ENCODE measurements around the gene GPR160.

GPR160 gene

DNA sequence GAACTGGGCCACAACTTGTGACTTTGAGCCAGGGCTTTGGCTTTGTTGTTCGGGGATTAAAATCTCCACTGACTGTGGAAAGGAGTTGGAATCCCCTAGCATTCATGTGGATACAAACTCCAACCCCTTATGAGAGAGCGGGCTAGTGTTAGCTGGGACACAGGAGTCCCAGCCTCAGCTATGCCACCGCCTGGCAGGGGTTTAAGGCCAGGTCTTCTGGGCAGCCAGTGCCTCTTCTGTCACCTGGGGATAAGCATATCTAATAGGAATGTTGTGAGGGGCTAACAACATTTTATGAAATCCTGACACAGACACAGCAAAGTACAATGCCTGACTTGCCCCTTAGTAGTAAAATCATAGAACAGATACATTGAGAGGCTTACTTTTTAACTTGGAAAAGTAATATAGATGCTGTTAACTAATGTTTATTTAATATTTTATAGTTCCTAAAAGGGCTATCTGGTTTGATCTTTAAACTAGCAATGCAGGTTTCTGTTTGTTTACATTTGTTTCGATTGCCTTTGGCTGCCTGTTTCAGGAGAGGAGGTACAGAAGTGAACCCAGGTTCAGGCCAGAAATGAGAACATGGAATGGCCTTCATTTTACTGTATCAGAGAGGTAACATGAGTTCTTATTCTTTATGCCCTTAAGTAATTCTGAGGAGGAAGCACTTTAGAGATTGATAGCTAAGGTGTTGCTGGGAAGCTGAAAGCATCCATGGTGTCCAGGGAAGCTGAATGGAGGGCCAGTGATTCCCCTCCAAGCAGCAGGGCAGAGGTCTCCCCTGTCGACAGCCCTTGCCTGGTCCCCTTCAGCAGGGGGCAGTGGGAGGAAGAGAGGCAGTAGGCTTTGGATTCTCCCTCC, 8.7 kb downstream of the GPR160 start:
- no peaks in the 10 kb centered on the region for H3K36me3 Mint-ChIP-seq (ENCODE audit: low read depth)
- no peak overlapping the region for H3K4me3 Mint-ChIP-seq
- no peak for DNase-seq
- no peaks in the 10 kb centered on the region for H3K9me3 Mint-ChIP-seq
- H3K27me3 Mint-ChIP-seq, result no peaks in the 10 kb centered on the region
- H3K27ac Mint-ChIP-seq, result no peak overlapping the region
- H3K4me1 Mint-ChIP-seq (ENCODE audit: low read depth), result peaks cover 16% of the 10 kb centered on the region

DNA sequence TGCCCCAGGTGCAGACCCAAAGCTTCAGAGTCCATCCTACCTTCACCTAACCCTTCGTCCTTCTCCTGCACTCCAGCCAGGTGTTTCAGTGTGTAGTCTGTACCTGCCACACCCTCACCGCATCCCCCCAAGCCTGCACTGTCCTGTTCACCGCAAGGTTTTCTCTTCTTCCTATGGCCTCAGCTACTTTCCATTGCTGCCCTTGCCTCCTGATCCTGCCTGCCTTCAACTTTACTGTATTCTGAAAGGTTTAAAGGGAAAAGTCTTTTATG, 9.3 kb downstream of the GPR160 start:
- Mint-ChIP-seq H3K36me3 (ENCODE audit: low read depth) (no peaks in the 10 kb centered on the region), H3K9me3 (no peaks in the 10 kb centered on the region), H3K4me1 (ENCODE audit: low read depth) (peaks cover 16% of the 10 kb centered on the region), H3K4me3 (no peak overlapping the region), H3K27ac (no peak overlapping the region), H3K27me3 (no peaks in the 10 kb centered on the region)
- DNase-seq, result no peak

DNA sequence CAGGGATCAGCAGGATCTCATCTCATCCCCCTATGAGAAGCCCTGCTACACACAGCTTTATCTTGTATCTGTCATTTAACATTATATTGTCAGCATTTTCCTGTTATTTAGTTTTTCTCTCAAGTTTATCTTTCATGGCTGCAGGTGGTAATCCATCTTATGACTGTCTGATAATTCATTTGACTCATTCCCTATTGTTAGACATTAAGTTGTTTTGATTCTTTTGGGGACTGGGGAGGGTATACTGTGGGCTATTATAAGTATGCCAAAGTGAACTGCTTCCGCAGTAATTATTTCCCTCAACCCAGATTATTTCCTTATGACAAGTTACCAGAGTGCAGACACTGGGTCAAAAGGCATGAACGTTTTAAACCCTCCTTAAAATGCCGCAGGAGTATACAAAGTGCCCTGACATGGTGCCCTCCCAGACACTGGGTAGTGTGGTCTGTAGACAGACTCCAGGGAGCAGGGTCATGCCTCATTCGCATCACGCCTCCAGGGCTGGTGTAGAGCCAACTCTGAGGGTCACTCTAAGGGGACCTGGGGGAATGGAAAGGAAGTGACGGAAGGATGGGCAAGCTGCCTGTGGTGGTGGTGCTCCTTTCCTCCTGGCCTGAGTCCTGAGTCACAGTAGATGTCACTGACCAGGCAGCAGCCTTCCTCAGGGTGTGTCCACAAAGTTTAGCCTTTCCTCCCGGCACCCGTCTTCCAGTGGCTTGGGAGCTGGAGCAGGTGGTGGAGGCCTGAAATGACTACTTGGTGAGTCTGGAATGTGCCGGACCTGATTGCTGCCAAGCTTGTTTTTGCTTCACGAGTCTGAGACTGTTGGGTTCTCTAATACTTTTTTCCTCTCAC, 11.6 kb downstream of the GPR160 start:
- Mint-ChIP-seq H3K4me3 (no peak overlapping the region), H3K4me1 (ENCODE audit: low read depth) (peaks cover 18% of the 10 kb centered on the region), H3K27me3 (no peaks in the 10 kb centered on the region), H3K9me3 (no peaks in the 10 kb centered on the region), H3K27ac (no peak overlapping the region), H3K36me3 (ENCODE audit: low read depth) (no peaks in the 10 kb centered on the region)
- DNase-seq, result no peak

DNA sequence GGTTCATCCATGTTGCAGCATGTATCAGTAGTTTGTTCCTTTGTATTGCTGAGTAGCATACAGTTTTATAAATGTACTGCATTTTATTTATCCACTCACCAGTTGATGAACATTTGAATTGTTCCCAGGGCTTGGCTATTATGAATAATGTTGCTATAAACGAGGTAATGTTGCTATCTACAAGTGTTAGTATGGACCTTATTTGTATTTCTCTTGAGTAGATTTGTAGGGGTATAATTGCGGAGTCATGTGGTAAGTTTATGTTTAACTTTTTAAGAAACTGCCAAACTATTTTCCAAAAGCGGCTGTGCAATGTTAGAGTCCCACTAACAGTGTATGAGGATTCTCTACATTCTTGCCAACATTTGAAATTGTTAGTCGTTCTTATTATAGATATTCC, 13.0 kb downstream of the GPR160 start:
- no peak for DNase-seq
- Mint-ChIP-seq H3K27me3 (no peaks in the 10 kb centered on the region), H3K4me3 (no peak overlapping the region), H3K36me3 (ENCODE audit: low read depth) (no peaks in the 10 kb centered on the region), H3K4me1 (ENCODE audit: low read depth) (peaks cover 21% of the 10 kb centered on the region), H3K9me3 (no peaks in the 10 kb centered on the region), H3K27ac (no peak overlapping the region)

DNA sequence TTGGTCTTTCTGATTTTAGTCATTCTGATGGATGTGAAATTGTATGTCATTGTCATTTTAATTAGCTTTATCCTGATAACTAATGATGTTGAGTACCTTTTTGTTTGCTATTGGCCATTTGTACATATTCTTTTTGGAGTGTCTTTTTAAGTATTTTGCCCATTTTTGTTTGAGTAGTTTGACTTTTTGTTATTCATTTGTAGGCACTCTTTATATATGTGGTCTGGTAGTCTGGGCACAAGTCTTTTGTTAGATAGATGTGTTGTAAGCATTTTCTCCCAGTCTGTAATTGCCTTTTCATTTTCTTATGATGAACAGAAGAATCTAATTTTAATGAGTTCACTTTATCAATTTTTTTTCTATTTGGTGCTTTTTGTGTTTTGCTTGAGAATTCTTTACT, 14.6 kb downstream of the GPR160 start:
- H3K36me3 Mint-ChIP-seq (ENCODE audit: low read depth), result no peaks in the 10 kb centered on the region

DNA sequence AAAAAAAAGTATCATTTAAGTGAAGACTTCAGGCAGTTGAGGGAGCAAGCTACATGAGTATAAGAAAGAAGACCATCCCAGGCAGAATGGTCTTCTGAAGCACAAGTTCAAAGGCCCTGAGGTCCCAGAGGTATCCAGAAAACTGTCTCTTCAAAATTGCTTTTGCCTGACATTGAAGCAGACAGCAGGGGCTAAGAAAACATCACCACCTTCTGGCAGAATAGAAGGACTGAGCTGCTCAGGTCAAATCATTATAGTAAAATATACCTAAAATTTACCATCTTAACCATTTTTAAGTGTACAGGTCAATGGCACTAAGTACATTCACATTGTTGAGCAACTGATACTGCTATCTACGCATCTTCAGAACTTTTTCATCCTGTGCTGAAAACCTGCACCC, 16.4 kb downstream of the GPR160 start:
- Mint-ChIP-seq H3K4me3 (no peak overlapping the region), H3K4me1 (ENCODE audit: low read depth) (peaks cover 48% of the 10 kb centered on the region), H3K27me3 (no peaks in the 10 kb centered on the region), H3K27ac (no peak overlapping the region), H3K36me3 (ENCODE audit: low read depth) (no peaks in the 10 kb centered on the region), H3K9me3 (no peaks in the 10 kb centered on the region)
- DNase-seq, result no peak

More for the DNA sequence above, 14.6 kb downstream of the GPR160 start:
- H3K27me3 Mint-ChIP-seq, result no peaks in the 10 kb centered on the region
- peaks cover 34% of the 10 kb centered on the region for H3K4me1 Mint-ChIP-seq (ENCODE audit: low read depth)
- DNase-seq, result no peak
- H3K9me3 Mint-ChIP-seq, result no peaks in the 10 kb centered on the region
- no peak overlapping the region for H3K27ac Mint-ChIP-seq
- H3K4me3 Mint-ChIP-seq, result no peak overlapping the region

DNA sequence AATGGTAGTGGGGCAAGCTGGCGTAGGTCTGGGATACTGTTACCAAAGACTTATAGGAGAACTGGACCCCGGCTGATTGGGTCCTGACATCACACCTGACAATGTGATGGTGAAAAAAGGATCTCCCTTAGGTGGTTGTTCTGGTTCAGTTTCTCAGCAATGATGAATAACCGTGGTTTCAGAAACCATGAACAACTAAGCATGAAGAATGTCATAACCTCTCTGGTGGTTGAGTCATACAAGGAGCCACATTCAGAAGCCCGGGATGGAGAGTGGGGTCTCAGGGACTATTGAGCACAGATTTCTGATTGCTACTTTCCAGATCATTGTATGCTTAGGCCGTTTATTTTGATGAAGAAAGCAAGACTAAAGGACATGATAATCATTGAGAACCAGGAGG, 17.4 kb downstream of the GPR160 start:
- H3K4me1 Mint-ChIP-seq (ENCODE audit: low read depth), result peaks cover 48% of the 10 kb centered on the region
- no peaks in the 10 kb centered on the region for H3K9me3 Mint-ChIP-seq
- DNase-seq, result no peak
- no peaks in the 10 kb centered on the region for H3K27me3 Mint-ChIP-seq
- peak overlapping the region; percentile 68 for H3K27ac Mint-ChIP-seq
- H3K4me3 Mint-ChIP-seq, result no peak overlapping the region
- no peaks in the 10 kb centered on the region for H3K36me3 Mint-ChIP-seq (ENCODE audit: low read depth)

DNA sequence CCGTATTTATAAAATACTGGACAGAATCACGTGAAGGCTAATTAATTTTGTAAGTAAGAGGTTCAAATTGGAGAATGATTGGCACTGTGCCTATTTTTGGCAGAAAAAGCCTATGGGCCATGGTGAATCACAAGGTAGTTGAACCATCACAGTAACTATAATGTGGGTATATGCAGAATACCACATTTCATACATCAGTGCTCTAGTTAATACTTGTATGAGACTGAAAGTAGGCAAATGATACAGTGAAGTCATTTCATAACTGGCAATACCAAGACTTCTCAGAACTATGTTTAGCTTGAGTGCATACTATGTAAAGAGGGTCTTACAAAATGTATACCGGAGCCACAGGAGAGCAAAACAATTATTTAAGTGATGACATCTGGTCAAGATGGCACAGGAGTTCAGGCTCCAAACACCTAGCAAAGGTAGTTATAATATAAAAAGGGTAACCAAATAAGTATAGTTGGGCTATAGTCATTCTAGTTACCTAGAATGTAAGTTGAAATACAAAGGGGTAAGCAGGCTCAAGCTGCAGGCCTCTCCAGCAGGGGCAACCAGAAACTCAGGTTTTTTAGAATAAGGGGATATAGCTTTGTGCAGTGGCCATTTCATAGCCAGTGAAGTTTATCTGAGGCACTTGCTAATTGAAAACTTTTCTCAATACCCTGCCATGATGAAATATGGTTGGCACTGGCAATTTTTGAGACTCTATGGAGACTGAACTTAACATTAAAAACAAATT, 19.1 kb downstream of the GPR160 start:
- Mint-ChIP-seq H3K27me3 (no peaks in the 10 kb centered on the region), H3K9me3 (no peaks in the 10 kb centered on the region), H3K36me3 (ENCODE audit: low read depth) (no peaks in the 10 kb centered on the region), H3K4me3 (peak overlapping the region; percentile 48), H3K4me1 (ENCODE audit: low read depth) (peaks cover 48% of the 10 kb centered on the region), H3K27ac (peak overlapping the region; percentile 78)
- no peak for DNase-seq

DNA sequence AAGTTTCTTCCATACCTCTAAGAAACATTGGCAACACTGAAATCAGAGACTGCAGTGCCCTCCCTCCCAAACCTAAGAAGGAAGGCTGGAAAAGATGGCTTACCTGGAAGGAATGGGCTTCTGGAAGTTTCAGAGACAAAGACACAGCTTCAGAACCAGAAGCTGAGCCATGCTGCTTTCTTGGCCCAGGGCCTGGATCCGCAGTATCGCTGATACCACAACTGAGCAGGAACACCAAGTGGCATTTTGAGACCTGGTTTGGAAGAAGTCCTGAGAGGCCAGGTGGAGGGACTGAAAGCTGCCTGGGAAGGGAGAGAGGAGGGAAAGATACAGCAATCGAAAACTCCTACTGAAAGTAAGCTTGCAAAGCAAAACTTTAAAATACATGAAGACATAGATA, 19.8 kb downstream of the GPR160 start:
- peaks cover 48% of the 10 kb centered on the region for H3K4me1 Mint-ChIP-seq (ENCODE audit: low read depth)
- H3K36me3 Mint-ChIP-seq (ENCODE audit: low read depth), result no peaks in the 10 kb centered on the region
- DNase-seq, result no peak
- no peak overlapping the region for H3K4me3 Mint-ChIP-seq
- no peaks in the 10 kb centered on the region for H3K9me3 Mint-ChIP-seq
- peak overlapping the region; percentile 78 for H3K27ac Mint-ChIP-seq
- no peaks in the 10 kb centered on the region for H3K27me3 Mint-ChIP-seq

DNA sequence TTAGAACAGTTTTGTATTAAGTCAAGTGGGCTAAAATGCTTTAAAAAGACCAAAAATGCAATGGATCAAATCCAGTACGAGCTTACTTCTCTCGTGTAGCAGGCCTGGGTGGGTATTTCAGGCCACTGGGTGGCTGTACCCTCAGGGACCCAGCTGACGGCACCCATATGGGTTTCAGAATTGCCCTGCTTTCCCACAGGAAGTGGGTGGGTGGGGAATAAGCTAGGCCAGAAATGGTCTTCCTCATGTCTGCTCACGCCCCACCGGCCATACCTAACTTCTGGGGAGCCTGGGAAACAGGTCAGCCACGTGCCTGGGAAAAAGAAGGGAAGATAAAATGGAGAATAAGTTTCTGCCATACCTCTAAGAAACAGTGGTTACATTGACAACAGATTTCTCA, 20.3 kb downstream of the GPR160 start:
- no peaks in the 10 kb centered on the region for H3K27me3 Mint-ChIP-seq
- DNase-seq, result no peak
- H3K9me3 Mint-ChIP-seq, result no peaks in the 10 kb centered on the region
- H3K4me3 Mint-ChIP-seq, result peak overlapping the region; percentile 7
- H3K4me1 Mint-ChIP-seq (ENCODE audit: low read depth), result peaks cover 48% of the 10 kb centered on the region
- no peaks in the 10 kb centered on the region for H3K36me3 Mint-ChIP-seq (ENCODE audit: low read depth)
- H3K27ac Mint-ChIP-seq, result peak overlapping the region; percentile 78

DNA sequence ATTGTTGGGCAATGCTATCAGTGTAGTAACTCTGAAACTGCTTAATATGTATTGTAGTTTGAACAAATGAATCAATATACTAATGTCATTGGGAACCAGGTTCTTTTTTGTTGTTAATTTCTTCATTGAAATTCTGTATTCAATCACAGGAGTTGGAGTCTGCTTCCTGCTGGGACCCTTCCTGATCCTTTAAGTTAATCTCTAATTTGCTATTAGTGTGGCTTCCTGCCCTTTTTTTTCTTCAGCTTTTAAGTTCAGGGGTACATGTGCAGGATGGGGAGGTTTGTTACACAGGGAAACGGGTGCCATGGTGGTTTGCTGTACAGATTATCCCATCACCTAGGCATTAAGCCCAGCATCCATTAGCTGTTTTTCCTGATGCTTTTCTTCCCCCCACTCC, 21.7 kb downstream of the GPR160 start:
- H3K27ac Mint-ChIP-seq, result no peak overlapping the region
- no peak for DNase-seq
- H3K4me3 Mint-ChIP-seq, result no peak overlapping the region
- no peaks in the 10 kb centered on the region for H3K9me3 Mint-ChIP-seq
- no peaks in the 10 kb centered on the region for H3K27me3 Mint-ChIP-seq
- H3K36me3 Mint-ChIP-seq (ENCODE audit: low read depth), result no peaks in the 10 kb centered on the region
- H3K4me1 Mint-ChIP-seq (ENCODE audit: low read depth), result peaks cover 44% of the 10 kb centered on the region

DNA sequence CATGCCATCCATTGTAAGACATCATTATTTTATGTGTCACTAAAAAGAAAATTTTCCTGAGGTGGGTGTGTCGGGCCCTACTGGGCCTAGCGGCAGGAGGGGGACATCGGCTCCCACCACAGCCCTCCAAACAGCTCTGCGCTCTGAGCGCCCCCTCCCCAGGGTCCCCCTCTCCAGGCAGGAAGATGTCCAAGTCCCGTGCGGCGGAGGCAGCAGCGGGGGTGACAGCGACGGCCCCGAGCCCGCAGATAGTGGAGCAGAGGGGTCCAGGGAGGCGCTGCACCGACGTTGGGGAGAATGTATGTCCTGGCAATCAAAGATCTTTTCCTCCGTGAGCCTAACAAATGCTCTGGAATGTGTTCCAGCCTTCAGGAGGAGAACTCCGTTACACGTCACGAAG, 24.3 kb downstream of the GPR160 start:
- DNase-seq, result no peak
- no peaks in the 10 kb centered on the region for H3K27me3 Mint-ChIP-seq
- peaks cover 17% of the 10 kb centered on the region for H3K4me1 Mint-ChIP-seq (ENCODE audit: low read depth)
- H3K4me3 Mint-ChIP-seq, result no peak overlapping the region
- H3K9me3 Mint-ChIP-seq, result no peaks in the 10 kb centered on the region
- no peak overlapping the region for H3K27ac Mint-ChIP-seq
- H3K36me3 Mint-ChIP-seq (ENCODE audit: low read depth), result no peaks in the 10 kb centered on the region

DNA sequence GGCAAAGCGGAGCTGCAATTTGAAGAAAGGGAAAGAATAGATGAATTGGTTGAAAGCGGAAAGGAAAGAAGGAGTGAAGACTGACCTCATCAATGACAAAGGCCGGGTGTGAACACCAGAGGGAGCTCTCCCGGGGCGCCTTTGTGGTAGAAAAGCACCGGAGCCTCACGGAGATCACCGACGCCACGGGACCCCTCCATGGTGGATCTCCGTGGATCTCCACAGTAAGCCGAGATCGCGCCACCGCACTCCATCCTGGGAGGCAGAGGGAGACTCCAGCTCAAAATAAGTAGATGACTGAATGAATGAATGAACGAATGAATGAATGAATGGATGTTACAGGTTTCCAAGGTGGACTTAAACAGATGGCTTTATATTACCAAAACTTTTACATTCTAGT, 25.0 kb downstream of the GPR160 start:
- Mint-ChIP-seq H3K4me3 (no peak overlapping the region), H3K36me3 (ENCODE audit: low read depth) (no peaks in the 10 kb centered on the region), H3K27ac (no peak overlapping the region)

DNA sequence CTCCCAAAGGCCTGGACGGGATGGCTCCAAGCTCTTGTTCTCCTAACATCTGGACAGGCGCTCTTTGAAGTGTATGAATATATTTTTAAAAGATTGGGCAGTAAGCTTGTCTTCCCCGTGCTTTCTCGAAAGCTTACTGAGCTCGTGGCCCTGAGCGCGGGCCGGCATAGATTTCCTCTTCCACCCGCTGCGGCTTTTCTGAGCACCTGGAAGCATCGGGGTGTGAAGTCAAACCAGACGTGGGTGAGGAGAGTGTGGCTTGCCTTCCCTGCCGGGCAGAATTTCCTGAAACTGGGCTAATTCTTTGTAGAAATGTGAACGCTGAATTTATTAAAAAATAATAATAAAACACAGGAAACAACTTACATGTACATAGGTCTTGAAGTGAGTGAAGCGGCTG, 25.9 kb downstream of the GPR160 start:
- no peaks in the 10 kb centered on the region for H3K9me3 Mint-ChIP-seq
- H3K4me3 Mint-ChIP-seq, result no peak overlapping the region
- no peak for DNase-seq
- no peaks in the 10 kb centered on the region for H3K36me3 Mint-ChIP-seq (ENCODE audit: low read depth)
- no peak overlapping the region for H3K27ac Mint-ChIP-seq
- H3K4me1 Mint-ChIP-seq (ENCODE audit: low read depth), result peaks cover 1% of the 10 kb centered on the region
- H3K27me3 Mint-ChIP-seq, result no peaks in the 10 kb centered on the region

More for the DNA sequence above, 25.0 kb downstream of the GPR160 start:
- peaks cover 10% of the 10 kb centered on the region for H3K4me1 Mint-ChIP-seq (ENCODE audit: low read depth)
- no peaks in the 10 kb centered on the region for H3K27me3 Mint-ChIP-seq
- no peaks in the 10 kb centered on the region for H3K9me3 Mint-ChIP-seq
- no peak for DNase-seq

DNA sequence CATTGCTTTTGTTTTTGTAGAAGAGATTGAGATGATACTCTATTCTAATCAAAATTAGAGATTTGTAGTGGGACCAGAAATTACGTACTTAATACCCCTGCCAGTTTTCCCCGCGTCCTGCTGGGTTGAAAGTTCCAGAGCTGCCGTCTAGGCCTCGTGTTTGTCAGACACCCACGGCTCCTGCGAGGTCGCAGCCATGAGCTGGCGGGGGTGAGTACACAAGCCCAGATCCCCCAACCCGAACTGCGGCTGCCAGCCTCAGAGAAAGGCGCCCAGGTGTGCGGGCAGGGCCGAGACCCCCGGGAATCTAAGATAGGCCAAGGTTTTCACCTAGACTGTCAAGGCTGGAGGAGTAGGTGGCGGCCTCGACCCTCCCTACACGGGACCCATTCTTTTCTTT, 26.3 kb downstream of the GPR160 start:
- Mint-ChIP-seq H3K36me3 (ENCODE audit: low read depth) (no peaks in the 10 kb centered on the region), H3K9me3 (no peaks in the 10 kb centered on the region), H3K4me3 (no peak overlapping the region), H3K27ac (no peak overlapping the region), H3K4me1 (ENCODE audit: low read depth) (no peaks in the 10 kb centered on the region), H3K27me3 (no peaks in the 10 kb centered on the region)
- DNase-seq, result no peak

All from activated T-cell treated with anti-CD3 and anti-CD28 coated beads, Interleukin-2, amount 50 U/mL, for 24 hours (primary cell).